Astrocyte (in vitro differentiated cells and primary cell): Measurements from ENCODE around the gene CATSPERB.

ENCODE experiments used
- EZH2 ChIP-seq: IDR thresholded peaks from 2 replicates; pipeline ENCODE4 v1.6.1; 2012; ENCODE audit warnings: mild to moderate bottlenecking, low read length, inconsistent platforms; ENCODE audit not compliant: insufficient read depth
- TF ChIP-seq, protein P1 (sequence below): IDR thresholded peaks from 2 replicates; pipeline ENCODE4 v1.5.1; 2011; ENCODE audit warnings: low read depth, mild to moderate bottlenecking, inconsistent platforms, low read length, moderate library complexity; ENCODE audit not compliant: insufficient read depth

DNA sequence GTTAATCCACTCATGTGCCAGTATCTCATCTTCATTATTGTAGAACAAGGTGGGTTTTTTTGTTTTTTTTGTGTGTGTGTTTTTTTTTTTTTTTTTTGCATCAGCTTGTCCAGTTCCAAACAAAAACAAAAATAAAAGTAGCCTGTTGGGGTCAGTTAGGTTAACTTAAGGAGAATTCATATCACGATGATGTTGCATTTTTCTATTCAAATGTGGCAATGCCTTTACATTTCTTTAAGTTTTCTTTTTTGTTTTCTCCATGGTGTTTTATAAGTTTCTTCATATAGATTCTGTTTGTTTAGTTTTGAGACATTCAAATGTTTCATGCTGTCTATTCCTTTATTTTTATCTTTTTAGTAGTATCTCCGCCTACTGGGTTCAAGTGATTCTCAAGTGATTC lies 16.2 kb upstream of the CATSPERB start:
- TF ChIP-seq, protein P1, sequence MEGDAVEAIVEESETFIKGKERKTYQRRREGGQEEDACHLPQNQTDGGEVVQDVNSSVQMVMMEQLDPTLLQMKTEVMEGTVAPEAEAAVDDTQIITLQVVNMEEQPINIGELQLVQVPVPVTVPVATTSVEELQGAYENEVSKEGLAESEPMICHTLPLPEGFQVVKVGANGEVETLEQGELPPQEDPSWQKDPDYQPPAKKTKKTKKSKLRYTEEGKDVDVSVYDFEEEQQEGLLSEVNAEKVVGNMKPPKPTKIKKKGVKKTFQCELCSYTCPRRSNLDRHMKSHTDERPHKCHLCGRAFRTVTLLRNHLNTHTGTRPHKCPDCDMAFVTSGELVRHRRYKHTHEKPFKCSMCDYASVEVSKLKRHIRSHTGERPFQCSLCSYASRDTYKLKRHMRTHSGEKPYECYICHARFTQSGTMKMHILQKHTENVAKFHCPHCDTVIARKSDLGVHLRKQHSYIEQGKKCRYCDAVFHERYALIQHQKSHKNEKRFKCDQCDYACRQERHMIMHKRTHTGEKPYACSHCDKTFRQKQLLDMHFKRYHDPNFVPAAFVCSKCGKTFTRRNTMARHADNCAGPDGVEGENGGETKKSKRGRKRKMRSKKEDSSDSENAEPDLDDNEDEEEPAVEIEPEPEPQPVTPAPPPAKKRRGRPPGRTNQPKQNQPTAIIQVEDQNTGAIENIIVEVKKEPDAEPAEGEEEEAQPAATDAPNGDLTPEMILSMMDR, result no peak
- TF ChIP-seq EZH2, result no peak
